ENCODE measurements around the gene PCMT1.
A peak's percentile ranks its signal among the peaks of the same experiment; 100 is the strongest.
"Not testable (repeated sequence)": the region's sequence is repeated elsewhere in the genome, so short reads cannot be mapped to it uniquely, and the experiment has no call there.

PCMT1 gene

GRCh38 chr6:149813351-149813750 lies 63.8 kb downstream of the PCMT1 start:
- DNase-seq (ENCODE audit: extremely low read depth in 1 of 2, low read depth in 1 of 2), result no peak

- DNase-seq (ENCODE audit: extremely low read depth in 1 of 2, low read depth in 1 of 2), result no peak
Measured at GRCh38 chr6:149815788-149816187, 66.2 kb downstream of the PCMT1 start.

- DNase-seq (ENCODE audit: extremely low read depth in 1 of 2, low read depth in 1 of 2), result no peak
Measured at GRCh38 chr6:149820506-149820905, 71.0 kb downstream of the PCMT1 start.

- DNase-seq (ENCODE audit: extremely low read depth in 1 of 2, low read depth in 1 of 2), result no peak
Measured at GRCh38 chr6:149821492-149821891, 72.0 kb downstream of the PCMT1 start.

GRCh38 chr6:149823013-149823412 lies 73.5 kb downstream of the PCMT1 start:
- no peak for DNase-seq (ENCODE audit: extremely low read depth in 1 of 2, low read depth in 1 of 2)

GRCh38 chr6:149825292-149825691 lies 75.8 kb downstream of the PCMT1 start:
- no peak for DNase-seq (ENCODE audit: extremely low read depth in 1 of 2, low read depth in 1 of 2)

GRCh38 chr6:149830731-149831307 lies 81.3 kb downstream of the PCMT1 start:
- no peak for DNase-seq (ENCODE audit: extremely low read depth in 1 of 2, low read depth in 1 of 2)

- no peak for DNase-seq (ENCODE audit: extremely low read depth in 1 of 2, low read depth in 1 of 2)
Measured at GRCh38 chr6:149831308-149831820, 81.8 kb downstream of the PCMT1 start.

- DNase-seq (ENCODE audit: extremely low read depth in 1 of 2, low read depth in 1 of 2), result no peak
Measured at GRCh38 chr6:149833651-149834050, 84.1 kb downstream of the PCMT1 start.

GRCh38 chr6:149834513-149835481 lies 85.3 kb downstream of the PCMT1 start:
- peak in 1 of 2 donors; percentile 16 for DNase-seq (ENCODE audit: extremely low read depth in 1 of 2, low read depth in 1 of 2)

- DNase-seq (ENCODE audit: extremely low read depth in 1 of 2, low read depth in 1 of 2), result peak in 1 of 2 donors; percentile 11
Measured at GRCh38 chr6:149840345-149841075, 91.0 kb downstream of the PCMT1 start.

- no peak for DNase-seq (ENCODE audit: extremely low read depth in 1 of 2, low read depth in 1 of 2)
Measured at GRCh38 chr6:149842331-149842730, 92.8 kb downstream of the PCMT1 start.

- no peak for DNase-seq (ENCODE audit: extremely low read depth in 1 of 2, low read depth in 1 of 2)
Measured at GRCh38 chr6:149843051-149843633, 93.6 kb downstream of the PCMT1 start.

GRCh38 chr6:149844036-149844435 lies 94.5 kb downstream of the PCMT1 start:
- DNase-seq (ENCODE audit: extremely low read depth in 1 of 2, low read depth in 1 of 2), result not testable (repeated sequence)

GRCh38 chr6:149844480-149844879 lies 94.9 kb downstream of the PCMT1 start:
- no peak for DNase-seq (ENCODE audit: extremely low read depth in 1 of 2, low read depth in 1 of 2)

GRCh38 chr6:149845549-149845948 lies 96.0 kb downstream of the PCMT1 start:
- no peak for DNase-seq (ENCODE audit: extremely low read depth in 1 of 2, low read depth in 1 of 2)

GRCh38 chr6:149846321-149846720 lies 96.8 kb downstream of the PCMT1 start:
- no peak for DNase-seq (ENCODE audit: extremely low read depth in 1 of 2, low read depth in 1 of 2)

- no peak for DNase-seq (ENCODE audit: extremely low read depth in 1 of 2, low read depth in 1 of 2)
Measured at GRCh38 chr6:149847939-149848267, 98.4 kb downstream of the PCMT1 start.

- DNase-seq (ENCODE audit: extremely low read depth in 1 of 2, low read depth in 1 of 2), result not testable (repeated sequence)
Measured at GRCh38 chr6:149848343-149848742, 98.8 kb downstream of the PCMT1 start.

- no peak for DNase-seq (ENCODE audit: extremely low read depth in 1 of 2, low read depth in 1 of 2)
Measured at GRCh38 chr6:149851461-149852110, 102.0 kb downstream of the PCMT1 start.
